Inferior parietal cortex (tissue), 1 donor: ENCODE results near the gene COL27A1.

Experiments
- DNase-seq: peaks from one replicate; pipeline ENCODE4 v3.0.0-alpha.2; 2016; ENCODE audit errors: extremely low spot score

The COL27A1 gene

DNA sequence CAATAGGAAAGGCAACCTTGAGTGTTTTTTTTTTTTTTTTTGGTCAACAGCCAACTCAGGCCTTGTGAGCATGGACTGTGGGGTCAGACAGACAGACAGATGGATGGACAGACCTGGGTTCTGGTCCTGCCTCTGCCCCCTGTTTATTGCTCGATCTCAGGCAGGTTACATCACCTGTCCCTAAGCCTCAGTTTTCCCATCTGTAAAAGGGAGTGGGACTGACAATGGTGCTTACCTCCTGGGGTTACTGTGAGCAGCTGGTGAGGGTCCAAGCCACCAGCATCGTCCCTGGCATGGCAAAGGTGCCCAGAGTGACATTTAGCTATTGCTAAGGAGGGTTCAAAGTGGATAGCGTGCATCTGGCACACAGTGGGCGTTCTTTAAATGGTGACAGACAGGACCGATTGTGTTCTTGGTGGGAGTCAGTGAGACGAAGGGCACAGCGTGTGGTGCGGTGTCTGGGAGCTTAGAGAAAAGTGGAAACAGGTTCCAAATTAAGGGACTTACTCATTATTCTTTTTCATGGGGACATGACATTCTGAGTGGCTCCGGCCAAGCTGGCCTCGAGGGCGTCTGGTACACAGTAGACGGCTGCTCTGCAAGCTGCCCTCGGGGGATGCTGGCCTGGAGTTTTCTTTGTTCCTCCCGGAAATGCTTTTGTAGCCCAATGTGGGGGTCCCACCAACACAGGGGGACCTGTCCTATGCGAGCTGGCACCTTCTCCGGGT lies 72.1 kb downstream of the COL27A1 start:
- no peak for DNase-seq

- no peak for DNase-seq
These were observed 72.9 kb downstream of the COL27A1 start for GRCh38 chr9:114228016-114228808.

DNA sequence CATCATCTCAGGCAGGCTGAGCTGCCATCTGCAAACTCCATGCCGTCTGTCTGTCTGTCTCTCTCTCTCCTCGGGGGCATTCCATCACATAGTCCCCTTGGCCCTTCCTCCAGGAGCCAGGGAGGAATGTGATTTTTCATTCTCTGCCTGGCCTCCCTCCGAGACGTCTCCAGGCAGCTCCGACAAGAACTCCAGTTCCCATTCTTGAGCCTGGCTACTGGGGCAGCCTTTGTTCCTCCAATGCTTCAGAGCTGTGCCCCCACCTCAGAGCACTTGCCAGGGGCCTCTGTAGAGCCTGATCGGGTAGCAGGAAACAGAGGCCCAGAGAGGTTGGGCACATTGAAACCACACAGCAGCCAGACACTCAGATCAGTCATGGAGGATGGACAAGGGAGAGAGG lies 74.0 kb downstream of the COL27A1 start:
- DNase-seq, result no peak

DNA sequence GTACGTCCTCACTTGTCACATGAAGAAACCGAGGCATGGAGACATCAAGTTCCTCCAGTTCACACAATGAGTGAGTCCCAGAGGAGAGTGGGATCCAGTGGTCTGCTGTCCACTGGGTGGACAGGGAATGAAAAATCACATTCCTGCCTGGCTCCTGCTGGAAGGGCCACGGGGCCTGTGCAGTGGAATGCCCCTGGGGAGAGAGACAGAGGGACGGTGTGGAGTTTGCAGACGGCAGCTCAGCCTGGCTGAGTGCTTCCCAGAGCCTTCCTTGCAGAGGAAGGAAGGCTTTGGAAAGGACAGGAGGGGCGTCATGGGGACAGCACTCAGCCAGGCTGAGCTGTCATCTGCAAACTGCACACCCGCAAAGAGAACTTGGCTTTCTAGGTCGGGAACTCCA lies 74.7 kb downstream of the COL27A1 start:
- no peak for DNase-seq

GRCh38 chr9:114231273-114231672 lies 75.9 kb downstream of the COL27A1 start:
- DNase-seq, result no peak

DNA sequence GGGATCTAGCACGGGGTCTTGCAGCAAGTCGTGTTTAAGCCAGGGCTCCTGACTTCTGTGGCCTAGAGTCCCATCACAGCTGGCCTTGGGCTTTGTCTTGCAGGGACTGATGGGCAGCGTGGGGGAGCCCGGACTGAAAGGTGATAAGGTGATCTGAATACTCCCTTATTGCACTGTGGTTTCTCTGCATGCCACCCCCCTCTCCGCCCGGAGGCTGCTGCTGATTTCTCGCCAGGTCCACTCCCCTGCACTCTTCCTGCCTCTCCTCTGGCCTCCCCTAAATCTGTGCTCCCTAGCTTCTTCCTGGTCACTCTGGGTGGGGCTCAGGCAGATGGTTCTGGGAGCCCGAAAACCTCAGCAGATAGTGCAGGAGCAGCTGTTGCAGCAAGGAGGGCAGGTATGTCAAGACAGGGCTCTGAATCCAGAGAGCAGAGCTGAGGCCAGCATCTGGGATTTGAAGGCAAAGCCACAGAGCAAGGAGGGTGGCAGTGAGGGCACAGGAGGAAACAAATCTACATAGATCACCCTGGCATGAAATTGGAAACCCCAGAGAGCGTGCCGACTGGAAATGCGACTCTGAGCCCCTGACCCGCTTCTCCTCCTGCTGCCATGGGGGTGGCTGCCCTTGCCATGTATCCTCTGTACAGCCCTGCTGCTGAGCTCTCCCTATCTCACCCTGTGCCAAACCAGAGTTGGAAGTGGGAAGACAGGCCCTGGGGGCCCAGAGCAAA lies 76.5 kb downstream of the COL27A1 start:
- no peak for DNase-seq

DNA sequence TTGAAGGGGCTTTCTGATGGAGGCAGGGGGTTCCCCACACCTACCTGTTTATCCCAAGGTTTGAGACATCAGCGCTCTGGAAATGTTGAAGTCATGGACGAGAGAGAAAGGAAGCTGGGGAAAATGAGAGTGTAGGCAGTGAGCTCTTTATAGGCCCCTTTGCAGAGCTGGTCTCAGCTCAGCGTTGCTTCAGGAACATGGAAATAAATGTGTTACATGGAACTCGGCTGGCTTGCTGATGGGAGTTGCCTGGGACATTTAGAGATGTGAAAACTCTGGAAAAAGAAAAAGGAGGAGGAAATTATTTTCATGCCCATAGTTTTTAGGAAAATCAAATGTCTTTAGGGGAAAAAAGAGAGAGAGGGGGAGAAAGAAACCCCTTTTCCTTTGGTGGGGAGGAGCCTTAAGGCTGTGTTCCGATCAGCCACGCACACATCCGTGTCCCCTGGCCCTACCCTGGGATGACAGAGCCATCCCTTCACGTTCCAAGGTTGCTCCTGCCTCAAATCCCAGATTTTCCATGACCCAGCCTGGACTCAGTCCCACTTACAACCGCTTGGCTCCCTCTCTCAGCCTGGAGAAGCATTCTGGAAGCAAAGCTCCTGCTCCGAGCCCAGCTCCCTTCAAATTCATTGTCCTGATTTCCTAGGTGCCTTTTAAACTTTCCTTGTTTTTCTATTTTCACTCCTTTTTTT lies 78.3 kb downstream of the COL27A1 start:
- no peak for DNase-seq

- no peak for DNase-seq
These were observed 79.8 kb downstream of the COL27A1 start for GRCh38 chr9:114235033-114235661.

DNA sequence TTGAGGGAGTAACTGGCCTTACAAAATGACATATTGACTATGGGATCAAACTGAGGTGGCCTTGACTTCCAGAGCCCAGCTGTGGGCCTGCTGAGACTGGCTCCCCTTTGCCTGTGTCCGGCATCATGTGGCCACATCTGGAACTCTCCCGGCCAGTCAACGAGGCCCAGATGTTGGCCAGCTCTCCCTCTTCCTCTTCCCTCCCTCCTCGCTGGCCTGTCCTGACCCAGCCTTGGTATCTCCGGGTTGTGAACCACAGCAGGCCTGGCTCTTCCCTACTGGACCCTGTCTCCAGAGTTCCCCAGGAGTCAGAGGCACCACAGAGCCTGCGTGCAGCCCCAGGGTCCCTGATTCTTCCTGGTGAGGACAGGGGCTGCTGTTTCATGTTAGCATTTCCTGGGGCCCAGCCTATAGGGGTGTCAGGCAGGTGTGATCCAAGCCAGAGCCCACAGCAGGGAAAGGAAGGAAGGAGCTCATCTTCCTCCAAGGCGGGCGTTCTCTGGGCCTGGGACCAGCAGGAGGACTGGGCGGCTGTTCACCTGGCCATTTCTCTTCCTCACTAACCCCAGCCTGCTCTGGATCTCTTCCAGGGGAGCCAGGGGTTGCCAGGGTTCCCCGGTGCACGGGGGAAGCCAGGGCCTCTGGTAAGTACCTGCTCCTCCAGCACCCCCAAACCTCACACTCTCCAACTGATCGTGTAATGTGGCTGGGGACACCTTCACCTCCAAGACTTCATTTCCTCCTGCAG lies 81.2 kb downstream of the COL27A1 start:
- no peak for DNase-seq

DNA sequence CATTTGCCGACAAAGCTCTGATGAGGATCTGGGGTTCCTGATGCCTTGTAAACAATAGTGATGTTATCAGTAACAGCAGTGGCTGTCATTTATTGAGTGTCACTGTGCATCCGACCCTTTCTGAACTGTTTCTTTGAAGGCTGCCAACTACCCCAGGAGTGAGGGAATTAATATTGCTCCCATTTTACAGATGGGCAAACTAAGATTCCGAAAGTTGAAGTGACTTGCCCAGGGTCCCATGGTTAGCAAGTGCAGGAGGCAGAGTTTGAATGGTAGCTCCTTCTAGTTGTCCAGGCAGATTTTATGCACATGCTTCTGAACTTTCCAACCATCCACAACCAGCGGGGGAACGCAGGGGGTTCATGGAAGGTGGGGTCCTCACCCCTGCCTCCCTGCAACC lies 81.9 kb downstream of the COL27A1 start:
- DNase-seq, result no peak

DNA sequence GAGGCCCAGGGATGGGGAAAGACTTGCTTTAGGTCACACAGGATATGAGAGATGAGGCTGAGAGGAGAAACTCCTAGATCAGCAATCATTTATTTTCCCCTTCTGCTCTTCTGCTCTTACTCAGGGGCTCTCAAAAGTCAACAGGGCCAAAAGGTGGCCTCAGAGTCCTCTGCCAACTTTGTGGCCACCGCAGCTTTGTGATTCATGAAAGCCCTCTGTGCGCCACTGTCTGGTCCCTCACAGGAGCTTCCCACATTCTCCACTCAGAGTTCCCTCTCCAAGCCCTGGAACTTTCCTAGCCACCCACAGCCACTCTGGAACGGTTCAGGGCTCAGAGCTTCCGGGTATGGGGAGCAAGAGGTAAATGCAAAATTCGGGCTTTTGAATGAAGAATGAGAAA lies 82.4 kb downstream of the COL27A1 start:
- DNase-seq, result no peak

GRCh38 chr9:114238472-114238871 lies 83.1 kb downstream of the COL27A1 start:
- DNase-seq, result no peak

DNA sequence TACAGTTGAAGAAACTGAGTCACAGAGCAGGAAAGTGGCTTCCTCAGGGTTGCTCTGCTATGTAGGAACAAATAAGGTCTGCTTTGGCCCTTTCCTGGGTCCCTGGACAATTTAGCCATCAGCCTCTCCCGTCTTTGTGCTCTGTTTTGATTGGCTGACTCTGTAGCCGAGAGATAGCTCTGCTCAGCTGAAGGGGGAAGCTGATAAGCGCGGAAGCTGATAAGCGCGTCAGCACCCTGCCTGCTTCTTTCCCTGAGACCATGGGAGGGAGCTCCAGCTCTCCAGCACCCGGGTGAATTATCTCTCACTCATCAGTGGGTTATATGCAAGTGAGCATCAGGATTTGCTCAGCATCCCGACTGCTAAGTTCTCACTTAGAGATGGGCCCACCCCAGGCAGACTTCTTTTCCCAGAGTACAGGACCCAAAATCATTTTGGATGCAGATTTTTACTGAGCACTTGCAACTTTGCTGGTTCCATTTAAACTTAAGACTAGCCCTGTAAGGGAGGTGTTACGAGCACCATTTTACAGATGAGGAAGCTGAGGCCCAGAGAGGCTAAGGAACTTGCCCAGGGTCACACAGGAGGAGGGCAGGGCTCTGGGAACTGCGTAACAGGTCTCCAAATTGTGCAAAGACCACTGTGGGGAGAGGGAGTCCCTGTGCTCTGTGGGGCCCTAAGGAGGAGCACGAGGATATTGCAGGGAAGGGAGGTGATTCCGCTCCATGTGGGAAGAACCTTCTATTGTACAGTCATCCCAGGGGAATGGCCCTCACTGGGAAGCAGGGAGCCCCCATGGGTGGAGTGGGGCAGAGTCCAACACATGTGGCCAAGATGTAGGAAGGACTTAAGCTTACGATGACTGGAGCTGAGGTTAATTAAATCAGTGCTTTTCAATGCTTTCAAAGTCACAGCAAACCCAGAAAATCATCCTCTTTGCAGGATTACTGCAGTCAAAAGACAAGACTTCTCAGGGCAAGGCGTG lies 83.8 kb downstream of the COL27A1 start:
- peak; percentile 38 for DNase-seq

GRCh38 chr9:114240216-114240615 lies 84.9 kb downstream of the COL27A1 start:
- DNase-seq, result no peak

GRCh38 chr9:114240647-114241558 lies 85.6 kb downstream of the COL27A1 start:
- no peak for DNase-seq

- DNase-seq, result no peak
These were observed 87.5 kb downstream of the COL27A1 start for GRCh38 chr9:114242837-114243236.

DNA sequence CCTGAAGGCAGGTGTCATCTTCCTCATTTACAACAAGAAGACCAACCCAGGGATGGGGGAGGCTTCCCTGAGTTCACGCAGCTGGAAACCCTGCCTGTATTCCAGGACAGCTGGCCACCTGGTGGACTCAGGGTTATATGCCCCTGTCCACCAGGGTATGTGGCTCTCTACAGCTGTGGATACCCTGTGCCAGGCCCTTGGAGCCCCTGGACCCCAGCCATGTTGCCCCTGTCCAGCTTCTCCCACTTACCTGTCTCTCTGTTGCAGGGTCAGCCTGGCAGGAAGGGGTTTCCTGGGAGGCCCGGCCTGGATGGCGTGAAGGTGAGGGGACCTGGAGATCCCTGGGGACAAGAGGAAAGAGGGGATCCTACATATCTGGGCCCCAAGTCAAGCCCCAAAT lies 87.9 kb downstream of the COL27A1 start:
- no peak for DNase-seq

DNA sequence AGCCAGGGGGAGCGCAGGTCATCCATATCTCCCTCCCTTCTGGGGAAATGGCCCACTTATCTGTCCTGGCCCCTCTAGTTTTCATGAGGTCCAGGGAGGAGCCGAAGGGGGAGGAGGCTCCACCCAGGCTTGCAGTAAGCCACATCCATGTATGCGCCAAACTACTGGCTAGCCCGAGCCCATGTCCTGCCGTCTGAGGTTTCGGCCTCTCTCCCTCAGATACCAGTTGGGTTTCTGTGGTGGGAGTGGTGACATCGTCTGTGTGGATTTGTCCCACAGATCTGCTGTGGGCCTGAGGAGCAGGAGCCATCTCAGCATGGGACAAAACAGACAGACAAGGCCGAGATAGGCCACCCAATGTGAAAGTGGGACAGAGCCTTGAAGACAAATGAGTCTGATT lies 89.2 kb downstream of the COL27A1 start:
- no peak for DNase-seq

DNA sequence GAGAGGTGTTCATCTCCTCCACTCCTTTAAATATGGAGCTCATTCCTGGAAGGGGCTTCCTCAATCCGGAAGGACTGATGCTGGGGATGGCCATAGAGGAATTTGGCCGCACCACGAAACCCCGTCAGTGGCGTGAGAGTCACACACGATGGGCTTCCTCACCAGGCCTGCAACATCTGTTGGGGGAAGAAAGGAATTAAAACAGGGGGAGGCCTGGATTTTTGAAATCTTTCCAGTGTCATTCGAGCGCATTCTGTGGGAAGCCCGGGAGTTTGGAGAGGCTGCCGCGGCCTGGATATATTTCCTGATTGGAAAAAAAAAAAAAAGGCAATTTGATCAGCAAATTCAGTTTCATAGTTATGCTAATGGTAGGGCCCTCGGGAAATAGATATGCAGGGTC lies 91.2 kb downstream of the COL27A1 start:
- DNase-seq, result no peak
